DMS53 treated with DMSO at 0.1 percent for 48 hours (cell line): Measurements from ENCODE around the gene CIAO3.
A peak's percentile ranks its signal among the peaks of the same experiment; 100 is the strongest.

Source experiments
- DNase-seq: peaks from one replicate; lab custom pipeline; 2025; ENCODE audit not compliant: unreplicated experiment; lab: John Stamatoyannopoulos, UW

The CIAO3 gene

GRCh38 chr16:725041-725376, 15.8 kb downstream of the CIAO3 start:
- no peak for DNase-seq

GRCh38 chr16:724188-725040, 16.4 kb downstream of the CIAO3 start:
- no peak for DNase-seq

GRCh38 chr16:723695-724094, 17.1 kb downstream of the CIAO3 start:
- DNase-seq = no peak

- no peak for DNase-seq
These were observed 17.8 kb downstream of the CIAO3 start for GRCh38 chr16:722835-723633.

- DNase-seq = no peak
These were observed 18.8 kb downstream of the CIAO3 start for GRCh38 chr16:721765-722540.

GRCh38 chr16:720990-721764, 19.6 kb downstream of the CIAO3 start, which contains the start of gene ANTKMT:
ANTKMT (plus strand) TSS chr16:721146; CDS start chr16:721275, 129 bp downstream.
- peak; percentile 64 for DNase-seq

- peak; percentile 37 for DNase-seq
These were observed 20.3 kb downstream of the CIAO3 start for GRCh38 chr16:720447-720989.

- peak; percentile 53 for DNase-seq
These were observed 20.9 kb downstream of the CIAO3 start for GRCh38 chr16:719815-720446.

GRCh38 chr16:718922-719321, 21.9 kb downstream of the CIAO3 start:
- DNase-seq = no peak

GRCh38 chr16:718389-718788, 22.4 kb downstream of the CIAO3 start:
- DNase-seq = no peak

- DNase-seq = no peak
These were observed 23.1 kb downstream of the CIAO3 start for GRCh38 chr16:717450-718245.

GRCh38 chr16:716768-717325, 23.9 kb downstream of the CIAO3 start:
- DNase-seq = no peak

GRCh38 chr16:716200-716568, 24.6 kb downstream of the CIAO3 start:
- no peak for DNase-seq

GRCh38 chr16:715477-716199, 25.2 kb downstream of the CIAO3 start:
- DNase-seq = no peak

GRCh38 chr16:714558-715476, 26.0 kb downstream of the CIAO3 start, which contains the start of gene METRN:
METRN (plus strand) TSS chr16:715118; CDS start chr16:715290, 172 bp downstream.
- peak; percentile 42 for DNase-seq

- no peak for DNase-seq
These were observed 26.7 kb downstream of the CIAO3 start for GRCh38 chr16:714079-714478.

GRCh38 chr16:712740-713250, 28.0 kb downstream of the CIAO3 start:
- peak; percentile 66 for DNase-seq
